HG03097 (cell line): Measurements from ENCODE around the gene PMEL.
"Not testable (repeated sequence)": the region's sequence is repeated elsewhere in the genome, so short reads cannot be mapped to it uniquely, and the experiment has no call there.

Experiments used
- ATAC-seq: cut with Tn5 transposase; IDR thresholded peaks from one replicate; pipeline ENCODE4 v1.9.1; 2021; ENCODE audit not compliant: unreplicated experiment, low FRiP score

PMEL gene

DNA sequence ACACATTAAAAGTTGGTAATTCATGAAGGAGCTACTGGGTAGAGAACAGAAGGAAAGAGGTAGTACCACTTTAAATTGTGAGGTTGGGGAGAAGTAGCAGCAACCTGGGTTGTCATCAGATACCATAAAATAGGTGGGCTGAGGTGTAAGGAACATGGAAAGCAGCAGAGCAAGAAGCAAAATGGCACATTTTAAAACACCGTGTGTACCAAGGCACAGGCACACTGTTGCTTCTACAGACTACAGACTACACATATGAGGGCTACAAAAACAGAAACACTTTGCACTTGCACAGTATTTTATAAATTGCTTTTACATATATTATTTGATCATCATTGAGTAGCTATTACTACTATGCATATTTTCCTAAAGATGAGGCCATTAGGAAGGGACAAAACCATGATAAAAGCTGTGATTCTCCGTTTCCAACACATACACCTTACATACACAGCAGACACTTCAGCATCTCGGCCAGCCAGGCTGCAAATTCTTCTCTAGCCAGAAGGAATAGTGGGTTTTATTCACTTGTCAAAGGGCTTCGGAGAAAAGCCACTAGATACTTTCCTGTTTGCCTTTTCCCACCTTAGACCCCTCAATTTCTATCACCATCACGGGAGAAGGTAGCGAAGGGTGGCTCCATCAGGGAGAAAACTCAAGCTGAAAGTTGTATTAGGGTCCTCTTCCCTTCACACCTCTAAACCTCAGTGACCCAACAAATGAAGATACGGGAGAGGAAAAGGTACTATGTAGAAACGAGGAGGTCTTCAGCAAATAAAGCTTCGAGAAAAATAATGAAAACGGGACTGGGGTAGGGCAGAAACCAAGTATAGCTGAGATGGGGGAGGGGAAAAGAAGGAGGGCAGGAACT lies 39.7 kb downstream of the PMEL start:
- ATAC-seq, result no peak

DNA sequence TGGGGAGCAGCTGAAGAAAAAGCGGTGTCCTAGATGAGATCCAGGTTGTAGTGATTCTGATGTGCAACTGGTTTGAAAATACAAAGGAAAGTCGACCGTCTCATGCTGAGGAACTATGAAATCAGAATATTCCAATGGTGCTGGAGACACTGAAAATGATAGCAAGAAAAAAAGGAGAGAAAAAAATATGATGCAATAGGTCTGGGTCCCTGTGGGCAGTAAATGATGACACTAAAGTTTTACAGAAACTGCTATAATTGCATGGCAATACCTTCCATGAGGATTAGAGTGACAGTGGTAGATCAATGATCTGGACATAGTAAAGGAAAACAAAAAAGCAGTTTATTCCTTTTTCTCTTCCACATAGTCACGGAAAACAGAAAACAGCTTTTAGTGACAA lies 40.5 kb downstream of the PMEL start:
- ATAC-seq, result no peak

DNA sequence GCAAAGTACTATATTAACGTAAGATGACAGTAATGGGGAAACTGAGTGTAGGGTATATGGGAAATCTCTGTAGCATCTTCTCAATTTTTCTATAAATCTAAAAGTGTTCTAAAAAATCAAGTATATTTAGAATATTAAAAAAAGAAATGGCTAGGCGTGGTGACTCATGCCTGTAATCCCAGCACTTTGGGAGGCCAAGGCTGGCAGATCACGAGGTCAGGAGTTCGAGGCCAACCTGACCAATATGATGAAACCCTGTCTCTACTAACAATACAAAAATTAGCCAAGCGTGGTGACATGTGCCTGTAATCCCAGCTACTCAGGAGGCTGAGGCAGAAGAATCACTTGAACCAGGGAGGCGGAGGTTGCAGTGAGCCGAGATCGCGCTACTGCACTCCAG lies 42.2 kb downstream of the PMEL start:
- ATAC-seq, result not testable (repeated sequence)

DNA sequence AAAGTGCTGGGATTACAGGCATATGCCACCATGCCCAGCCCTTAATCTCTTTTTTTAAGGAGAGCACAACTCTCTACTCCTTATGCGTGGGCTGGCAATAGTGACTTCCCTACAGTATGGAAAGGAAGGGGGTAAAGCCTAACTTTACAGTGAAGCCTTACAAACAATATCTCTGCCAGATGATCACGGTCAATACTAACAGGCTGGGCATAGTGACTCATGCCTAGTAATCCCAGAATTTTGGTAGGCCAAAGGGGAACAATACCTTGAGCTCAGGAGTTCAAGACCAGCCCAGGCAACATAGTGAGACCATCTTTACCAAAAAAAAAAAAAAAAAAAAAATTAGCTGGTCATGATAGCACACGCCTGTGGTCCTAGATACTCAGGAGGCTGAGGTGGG lies 43.7 kb downstream of the PMEL start:
- no peak for ATAC-seq

DNA sequence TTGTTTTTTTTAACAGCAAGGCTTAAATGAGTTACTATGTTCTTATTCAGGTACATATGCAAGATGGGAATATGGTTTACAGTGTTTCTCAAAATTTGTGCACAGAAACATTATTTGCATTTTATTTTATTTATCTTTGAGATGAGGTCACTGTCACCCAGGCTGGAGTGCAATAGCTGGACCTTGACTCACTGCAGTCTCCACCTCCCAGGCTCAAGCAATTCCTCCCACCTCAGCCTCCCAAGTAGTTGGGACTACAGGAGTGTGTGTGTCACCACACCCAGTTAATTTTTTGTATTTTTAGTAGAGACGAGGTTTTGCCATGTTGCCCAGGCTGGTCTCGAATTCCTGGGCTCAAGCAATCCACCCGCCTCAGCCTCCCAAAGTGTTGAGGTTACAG lies 46.8 kb downstream of the PMEL start:
- ATAC-seq, result not testable (repeated sequence)

DNA sequence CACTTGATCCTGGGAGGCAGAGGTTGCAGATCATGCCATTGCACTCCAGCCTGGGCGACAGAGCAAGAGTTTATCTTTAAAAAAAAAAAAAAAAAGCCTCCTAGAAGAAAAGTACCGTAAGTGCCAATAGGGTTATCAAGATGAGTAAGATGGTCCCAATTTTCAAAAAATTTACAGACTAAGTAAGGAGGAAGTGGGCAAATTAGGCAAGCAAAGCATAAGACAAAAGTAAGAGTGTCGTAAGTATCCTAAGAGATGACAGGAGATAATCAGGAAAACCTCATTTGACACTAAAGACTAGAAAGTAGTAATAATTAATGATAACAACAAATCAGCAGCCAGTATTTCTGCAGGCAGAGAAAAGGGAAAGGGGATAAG lies 50.4 kb downstream of the PMEL start:
- ATAC-seq, result no peak

DNA sequence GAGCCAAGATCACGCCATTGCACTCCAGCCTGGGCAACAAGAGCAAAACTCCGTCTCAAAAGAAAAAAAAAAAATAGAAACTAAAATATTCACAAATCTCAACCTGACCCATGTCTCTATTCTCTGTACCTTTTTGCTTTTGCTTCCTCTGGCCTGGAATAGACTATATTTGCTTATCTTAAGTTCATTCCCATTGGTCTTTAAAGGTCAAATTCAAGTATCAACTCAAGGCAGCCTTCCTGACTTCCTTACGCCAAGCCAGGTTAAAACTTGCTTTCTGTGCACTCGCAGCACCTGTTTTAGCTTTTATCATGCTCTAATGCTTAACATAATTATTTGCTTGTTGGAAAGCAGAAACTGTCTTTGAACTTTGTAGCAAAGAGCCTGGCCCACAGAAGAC lies 52.9 kb downstream of the PMEL start:
- ATAC-seq, result no peak

DNA sequence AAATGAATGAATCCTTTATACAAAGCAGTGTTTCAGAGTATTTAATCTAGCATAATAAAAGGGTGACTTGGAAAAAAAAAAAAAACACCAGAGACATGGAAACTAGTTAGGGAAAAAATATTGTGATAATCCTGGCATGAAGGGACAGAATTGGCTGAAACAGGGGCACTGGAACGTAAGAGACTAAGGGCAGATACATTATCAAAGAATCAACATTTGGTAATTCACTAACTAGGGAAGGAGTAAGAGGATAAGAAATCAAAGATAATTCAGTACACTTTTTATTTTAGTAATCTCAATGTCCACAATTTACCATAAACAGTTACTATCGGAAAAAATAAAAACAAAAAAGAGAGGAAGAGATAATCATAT lies 56.3 kb downstream of the PMEL start:
- ATAC-seq, result no peak

DNA sequence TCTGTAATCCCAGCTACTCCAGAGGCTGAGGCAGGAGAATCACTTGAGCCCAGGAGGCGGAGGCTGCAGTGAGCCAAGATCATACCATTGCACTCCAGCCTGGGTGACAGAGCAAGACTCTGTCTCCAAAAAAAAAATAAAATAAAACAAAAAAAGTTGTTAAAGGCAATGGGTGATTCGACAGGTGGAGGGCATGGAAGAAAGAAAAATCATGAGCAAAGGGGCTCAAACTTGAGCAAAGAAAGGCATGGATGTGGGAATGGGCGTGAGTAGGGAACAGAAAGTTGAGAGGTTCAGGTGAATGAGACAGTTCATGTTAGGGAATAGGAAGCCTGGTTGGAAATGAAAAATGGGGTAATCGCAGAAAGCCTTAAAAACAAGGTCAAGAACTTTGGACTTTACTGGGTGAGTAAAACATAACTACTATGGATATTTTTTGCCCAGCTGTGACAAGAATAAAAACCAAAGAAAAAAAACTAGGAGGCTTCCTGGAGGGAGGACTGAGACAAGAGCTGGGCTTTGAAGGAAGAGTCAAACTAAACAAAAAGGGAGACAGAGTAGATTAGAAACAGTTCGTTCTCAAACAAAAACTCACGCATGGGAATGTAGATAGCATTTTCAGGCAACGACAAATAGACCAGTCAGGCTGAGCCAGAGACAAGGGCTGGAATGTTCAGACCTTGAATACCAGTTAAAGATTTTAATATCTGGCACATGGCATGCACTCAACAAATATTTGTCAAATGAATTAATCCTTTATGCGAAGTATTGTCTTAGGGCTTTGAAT lies 56.9 kb downstream of the PMEL start:
- no peak for ATAC-seq

DNA sequence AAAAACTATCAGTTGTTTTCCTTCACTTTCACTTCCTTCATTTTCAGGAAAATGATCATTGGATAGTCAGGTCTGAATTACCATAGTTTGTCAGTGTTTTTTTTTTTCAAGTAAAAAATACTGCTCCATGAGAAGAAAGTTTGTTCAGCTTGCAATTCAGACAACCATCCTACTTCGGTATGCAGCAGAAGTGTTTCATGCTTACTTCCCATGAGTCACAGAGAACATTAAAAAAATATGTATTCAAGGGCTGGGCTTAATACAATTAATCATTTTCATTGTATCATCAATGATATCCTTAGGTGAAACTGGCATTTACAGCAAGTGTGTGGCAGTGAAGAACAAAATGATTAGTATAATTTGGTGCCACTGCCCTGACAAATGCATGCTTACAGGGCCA lies 59.8 kb downstream of the PMEL start:
- no peak for ATAC-seq
